Erythroblast (primary cell): ENCODE measurements around the gene PAFAH2.
A peak's percentile ranks its signal among the peaks of the same experiment; 100 is the strongest.

Experiments used
- DNase-seq, 2 experiments: peaks; one replicate each; lab custom pipeline; 2025; lab: John Stamatoyannopoulos, UW
- GATA1 ChIP-seq: IDR thresholded peaks from 2 replicates; pipeline ENCODE4 v1.6.1; 2011; ENCODE audit warnings: low read depth, mild to moderate bottlenecking, control low read depth, low read length, moderate library complexity
- POLR2A ChIP-seq: IDR thresholded peaks from 2 replicates; pipeline ENCODE4 v1.6.1; 2011; ENCODE audit warnings: mild to moderate bottlenecking, low read length

Gene PAFAH2

DNA sequence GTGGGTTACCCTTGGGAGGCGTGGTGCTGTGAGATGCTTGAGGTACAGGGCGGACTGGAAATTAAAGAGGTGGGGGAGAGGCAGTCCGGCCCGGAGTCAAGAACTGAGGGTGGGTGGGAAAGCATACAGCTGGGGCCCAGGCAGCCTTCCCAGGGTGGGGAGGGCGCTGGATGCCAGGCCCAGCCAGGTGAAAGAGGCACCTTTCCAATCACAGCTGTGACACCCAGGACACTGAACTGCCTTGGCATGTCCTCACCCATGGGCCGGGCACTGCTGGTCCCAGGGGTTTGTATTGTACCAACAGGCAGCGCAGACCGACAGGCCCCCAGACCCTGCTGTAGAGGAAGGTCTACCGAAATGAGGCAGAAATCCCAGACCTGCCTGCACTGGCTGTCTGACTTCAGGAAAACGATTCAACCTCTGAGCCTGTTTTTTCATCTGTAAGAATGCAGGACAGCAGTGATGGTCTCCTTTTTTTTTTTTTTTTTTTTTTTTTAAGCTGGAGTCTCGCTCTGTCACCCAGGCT lies 39.0 kb upstream of the PAFAH2 start:
- no peak for DNase-seq
- TF ChIP-seq POLR2A (no peak), GATA1 (no peak)

DNA sequence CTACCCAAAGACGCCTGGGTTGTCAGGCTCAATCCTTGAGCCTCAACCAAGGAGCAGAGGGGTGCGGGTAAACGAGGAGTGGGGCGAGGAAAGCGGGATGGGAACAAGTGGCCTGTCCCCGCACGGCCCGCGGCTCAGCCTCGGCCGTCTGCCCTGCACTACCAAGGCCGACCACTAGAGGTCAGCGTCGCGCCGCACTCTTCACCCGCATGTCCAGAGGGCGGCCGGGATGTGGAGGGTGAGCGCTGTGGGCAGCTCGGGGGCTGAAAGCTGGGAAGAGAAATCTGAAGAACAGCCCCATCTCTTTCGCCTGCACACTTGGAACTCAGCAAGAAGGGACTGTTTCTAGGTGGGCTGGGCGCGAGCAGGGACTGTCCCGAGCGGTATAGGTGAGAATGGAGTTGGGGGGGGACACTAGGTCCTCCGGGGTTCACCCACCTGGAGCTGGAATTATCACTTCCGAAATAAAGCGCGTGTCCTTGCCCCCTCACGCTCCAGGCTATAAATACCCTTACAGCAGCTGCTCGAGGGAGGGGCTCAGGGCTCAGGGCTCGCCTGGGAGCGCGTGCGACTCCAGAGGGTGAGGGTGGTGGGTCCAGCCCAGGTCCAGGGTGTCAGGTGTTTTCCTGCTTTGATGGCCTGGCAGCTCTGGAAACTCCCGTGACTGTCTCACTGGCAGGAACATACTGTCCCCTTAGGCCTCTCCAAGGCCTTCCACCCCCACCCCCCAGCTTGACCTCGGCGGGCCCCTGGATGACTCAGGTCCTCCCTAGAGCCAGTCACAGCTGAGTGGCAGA lies 38.3 kb upstream of the PAFAH2 start:
- peak; percentile 76 to 90 for DNase-seq
- TF ChIP-seq POLR2A (no peak), GATA1 (no peak)

DNA sequence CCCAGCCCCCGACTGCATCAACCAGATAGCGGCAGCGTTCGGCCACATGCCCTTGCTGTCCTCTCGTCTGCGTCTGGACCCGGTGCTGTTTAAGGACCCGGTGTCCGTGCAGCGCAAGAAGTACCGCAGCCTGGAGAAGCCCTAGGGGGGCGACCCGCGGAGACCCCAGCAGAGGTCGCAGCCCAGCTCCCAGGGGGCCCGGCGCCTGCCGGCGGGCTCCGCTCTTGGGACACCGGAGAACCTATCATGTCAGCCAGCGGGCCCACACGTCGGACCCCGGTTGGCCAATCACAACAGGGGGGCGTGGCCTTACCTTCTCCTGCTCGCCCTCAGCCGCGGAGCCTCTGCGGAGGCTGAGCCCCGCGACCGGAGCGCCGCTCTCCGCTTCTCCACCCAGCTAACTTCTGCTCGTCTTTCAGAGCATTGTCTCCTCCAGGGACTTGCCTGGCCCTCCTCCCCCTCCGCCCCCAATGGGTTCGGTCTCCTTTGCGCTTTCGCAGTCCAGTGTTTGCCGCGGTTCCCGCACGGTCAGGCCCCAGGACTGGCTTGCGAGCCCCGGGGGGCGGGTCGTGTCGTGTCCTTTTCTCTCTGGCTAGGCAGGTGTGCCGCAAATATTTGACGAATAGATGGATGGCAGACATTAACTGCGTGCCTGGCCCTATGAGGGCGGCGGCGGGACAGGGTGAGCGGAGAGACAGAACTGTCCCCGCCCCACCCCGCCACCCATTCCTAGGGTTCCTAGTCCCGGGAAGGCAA lies 37.5 kb upstream of the PAFAH2 start:
- TF ChIP-seq POLR2A (peak; percentile 95), GATA1 (no peak)
- DNase-seq = peak; percentile 93 to 95

DNA sequence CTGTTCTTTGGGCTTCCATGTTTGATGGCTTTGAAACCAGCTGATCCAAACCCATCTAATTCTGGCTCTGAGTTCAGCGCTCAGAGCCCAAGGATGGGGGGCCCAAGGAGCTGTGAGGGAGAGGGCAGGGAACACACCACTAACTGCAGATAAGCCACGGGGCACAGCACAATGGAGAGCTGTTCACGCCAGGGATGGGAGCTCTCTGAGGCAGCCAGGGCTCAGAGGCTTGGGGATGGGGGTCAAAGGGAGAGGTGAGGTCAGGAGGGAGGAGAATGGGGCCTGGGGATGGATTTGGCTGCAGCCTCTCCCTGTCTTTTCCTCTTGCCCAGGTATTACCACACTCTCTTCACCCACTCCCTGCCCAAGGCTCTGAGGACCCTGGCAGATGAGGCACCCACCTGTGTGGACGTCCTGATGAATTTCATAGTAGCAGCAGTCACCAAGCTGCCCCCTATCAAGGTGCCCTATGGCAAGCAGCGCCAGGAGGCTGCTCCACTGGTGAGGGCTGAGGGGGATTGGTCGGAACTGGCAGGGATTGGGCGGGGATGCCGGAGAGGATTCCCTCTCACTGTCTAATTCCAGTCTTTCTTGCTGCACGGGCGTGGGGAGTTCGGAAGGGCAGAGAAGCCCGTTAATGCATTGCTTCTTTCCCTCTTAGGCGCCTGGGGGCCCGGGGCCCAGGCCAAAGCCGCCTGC lies 36.8 kb upstream of the PAFAH2 start:
- TF ChIP-seq GATA1 (no peak), POLR2A (no peak)
- DNase-seq = no peak

DNA sequence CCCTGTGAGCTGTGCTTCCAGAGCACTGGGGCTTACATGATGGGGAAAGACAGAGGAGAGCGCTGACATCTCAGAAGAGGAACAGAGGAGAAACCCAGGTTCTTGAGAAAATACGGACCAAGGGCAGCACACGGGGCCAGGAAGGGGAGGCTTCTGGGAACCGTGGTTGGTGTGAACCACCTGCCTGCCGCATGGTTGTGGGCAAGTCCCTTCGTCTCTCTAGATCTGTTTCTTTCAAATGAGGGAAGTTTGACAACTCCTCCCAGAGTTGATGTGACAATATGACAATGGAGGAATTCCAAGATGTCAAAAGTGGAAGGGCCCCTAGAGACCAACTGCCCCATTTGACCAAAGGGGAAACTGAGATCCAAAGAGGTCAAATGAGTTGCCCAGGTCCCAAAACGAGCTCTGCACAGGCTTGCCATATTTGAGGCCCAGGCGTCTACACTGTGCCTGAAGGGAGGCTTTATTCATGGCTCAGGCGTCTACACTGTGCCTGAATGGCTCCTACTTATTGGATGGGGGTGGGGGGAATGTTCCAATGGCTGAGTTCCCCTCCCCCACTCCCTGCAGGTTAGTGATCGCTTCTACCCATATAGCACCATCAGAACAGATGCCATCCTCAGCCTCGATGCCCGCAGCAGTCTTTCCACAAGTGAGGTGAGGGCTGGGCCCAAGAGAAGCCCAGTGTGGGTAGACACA lies 34.9 kb upstream of the PAFAH2 start:
- no peak for DNase-seq
- no peak for TF ChIP-seq GATA1
- TF ChIP-seq POLR2A = no peak

DNA sequence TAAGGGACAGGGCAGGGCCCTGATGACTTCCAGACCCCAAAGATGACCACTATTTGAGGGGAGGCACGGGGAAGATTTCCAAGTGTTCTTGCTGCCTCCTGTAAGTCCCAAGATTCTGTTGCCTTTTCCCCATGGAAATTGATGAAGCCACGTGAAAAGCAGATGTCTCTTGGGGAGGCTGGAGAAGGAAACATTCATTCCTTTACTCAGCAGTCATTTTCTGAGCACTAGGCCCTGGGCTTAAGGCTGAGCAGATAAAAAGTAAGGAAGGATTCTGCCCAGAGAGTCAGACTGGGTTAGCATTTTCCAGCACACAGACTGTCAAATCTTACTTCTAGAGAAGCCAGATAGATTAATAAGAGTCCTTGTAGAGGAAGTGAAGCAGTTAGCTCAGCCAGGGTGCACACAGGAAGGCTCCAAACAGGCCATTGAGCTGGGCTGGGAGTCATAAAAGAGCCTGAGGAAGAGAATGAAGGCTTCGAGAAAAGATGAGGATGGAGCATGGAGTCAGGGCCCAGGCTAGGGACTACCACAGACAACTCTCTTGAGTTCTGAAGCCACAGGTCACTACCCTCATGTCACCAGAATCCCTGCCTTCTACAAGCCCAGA lies 33.9 kb upstream of the PAFAH2 start:
- TF ChIP-seq GATA1 (no peak), POLR2A (no peak)
- no peak for DNase-seq

DNA sequence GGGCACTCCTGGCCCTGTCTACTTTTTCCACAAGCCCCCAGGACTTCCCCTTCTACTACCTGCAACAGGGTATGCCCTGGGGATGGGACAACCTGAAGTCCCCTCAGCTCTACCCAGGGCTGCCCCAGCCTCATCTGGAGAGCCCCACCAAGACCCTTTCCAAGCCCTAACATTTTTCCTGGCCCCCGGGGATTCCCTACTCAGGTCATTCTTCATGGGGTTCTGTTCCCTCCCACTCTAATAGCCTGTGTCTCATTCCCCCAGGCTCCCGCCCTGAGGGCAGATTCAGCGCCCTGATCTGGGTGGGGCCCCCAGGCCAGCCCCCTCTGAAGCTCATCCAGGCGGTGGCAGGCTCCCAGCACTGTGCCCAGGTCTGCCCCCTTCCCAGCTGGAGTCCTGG lies 33.3 kb upstream of the PAFAH2 start:
- DNase-seq = no peak
- TF ChIP-seq POLR2A = no peak

DNA sequence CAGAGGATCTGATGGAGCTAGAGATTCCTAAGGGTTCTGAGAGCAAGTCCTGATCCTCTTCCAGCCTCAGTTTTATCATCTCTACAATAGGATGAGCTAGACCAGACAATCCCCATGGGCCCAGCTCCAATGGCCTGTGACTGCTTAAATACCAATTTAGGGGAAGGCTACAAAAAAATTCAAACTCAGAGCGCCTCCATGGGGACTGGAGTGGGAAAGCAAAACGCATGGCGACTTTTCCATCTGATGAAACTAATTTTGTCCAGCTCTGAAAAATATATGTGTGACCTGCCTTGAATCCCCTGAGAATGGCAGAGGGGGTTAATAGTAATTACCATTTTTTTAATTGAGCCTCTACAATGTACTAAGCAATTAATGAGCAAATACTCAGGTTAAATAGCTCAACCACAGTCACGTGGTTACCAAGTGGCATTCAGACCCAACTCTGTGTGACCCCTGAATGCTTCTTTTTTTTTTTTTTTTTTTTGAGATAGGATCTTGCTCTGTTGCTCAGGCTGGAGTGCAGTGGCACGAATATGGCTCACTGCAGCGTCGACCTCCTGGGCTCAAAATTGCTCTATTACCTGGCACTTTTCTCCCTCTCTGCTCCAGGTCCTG lies 32.1 kb upstream of the PAFAH2 start:
- TF ChIP-seq POLR2A = no peak
- no peak for TF ChIP-seq GATA1
- peak in 1 of 2 experiments; percentile 22 for DNase-seq

DNA sequence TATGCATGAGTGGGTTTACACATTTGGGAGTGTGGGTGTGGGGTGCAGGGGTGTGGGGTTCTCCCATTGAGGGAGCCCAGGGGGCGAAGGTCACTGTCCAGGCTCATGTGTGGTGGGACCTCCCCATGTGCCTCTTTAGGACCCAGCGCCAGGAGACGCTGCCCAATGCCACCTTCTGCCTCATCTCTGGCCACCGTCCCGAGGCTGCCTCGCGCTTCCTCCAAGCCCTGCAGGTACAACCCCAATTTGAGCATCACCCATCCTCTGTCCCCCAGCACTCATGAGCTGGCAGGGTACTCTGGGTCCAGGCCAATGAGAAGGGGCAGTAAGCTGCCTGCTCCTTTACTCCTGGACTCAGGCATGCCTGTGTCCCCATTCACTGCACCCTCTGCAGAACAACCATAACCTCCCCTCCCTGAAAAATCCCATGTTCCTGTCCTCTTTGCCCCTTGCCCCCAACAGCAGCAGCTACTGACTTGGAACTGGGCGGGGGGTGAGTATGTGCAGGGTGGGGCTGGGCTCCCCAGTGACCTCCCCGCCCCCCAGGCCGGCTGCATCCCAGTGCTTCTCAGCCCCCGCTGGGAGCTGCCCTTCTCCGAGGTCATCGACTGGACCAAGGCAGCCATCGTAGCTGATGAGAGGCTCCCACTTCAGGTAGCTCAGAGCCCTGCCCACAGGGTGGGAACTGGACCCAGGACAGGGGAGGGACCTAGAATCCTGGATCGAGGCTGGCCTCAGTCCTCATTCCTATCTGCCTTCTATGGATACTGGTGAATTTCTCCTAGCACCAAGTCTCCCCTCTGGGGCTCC lies 31.4 kb upstream of the PAFAH2 start:
- TF ChIP-seq POLR2A (no peak), GATA1 (no peak)

DNA sequence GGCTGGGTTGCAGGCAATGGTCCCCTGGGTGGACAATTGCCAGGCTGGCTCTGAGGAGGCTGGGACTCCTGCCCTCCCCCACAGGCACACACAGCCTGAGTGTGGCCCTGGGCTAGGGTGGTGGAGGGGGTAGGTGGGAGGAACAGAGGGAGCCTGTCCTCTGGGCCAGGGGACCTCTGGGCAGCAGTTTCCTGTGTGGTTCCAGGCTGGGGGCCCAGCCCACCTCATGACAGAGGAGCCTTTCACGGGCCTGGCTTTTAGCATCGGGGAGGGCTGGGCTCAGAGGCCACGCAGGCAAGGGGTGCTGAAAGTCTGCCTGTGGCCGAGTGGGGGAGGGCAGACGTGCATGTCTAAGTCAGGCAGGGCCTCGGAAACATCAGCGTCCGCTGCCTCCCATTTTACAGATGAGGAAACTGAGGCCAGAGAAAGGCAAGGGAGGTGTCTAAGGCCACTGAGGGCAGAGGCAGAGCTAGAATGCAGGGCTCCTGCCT lies 30.7 kb upstream of the PAFAH2 start:
- DNase-seq = no peak
- TF ChIP-seq POLR2A = no peak
- no peak for TF ChIP-seq GATA1

More for the DNA sequence above, 31.4 kb upstream of the PAFAH2 start:
- no peak for DNase-seq

DNA sequence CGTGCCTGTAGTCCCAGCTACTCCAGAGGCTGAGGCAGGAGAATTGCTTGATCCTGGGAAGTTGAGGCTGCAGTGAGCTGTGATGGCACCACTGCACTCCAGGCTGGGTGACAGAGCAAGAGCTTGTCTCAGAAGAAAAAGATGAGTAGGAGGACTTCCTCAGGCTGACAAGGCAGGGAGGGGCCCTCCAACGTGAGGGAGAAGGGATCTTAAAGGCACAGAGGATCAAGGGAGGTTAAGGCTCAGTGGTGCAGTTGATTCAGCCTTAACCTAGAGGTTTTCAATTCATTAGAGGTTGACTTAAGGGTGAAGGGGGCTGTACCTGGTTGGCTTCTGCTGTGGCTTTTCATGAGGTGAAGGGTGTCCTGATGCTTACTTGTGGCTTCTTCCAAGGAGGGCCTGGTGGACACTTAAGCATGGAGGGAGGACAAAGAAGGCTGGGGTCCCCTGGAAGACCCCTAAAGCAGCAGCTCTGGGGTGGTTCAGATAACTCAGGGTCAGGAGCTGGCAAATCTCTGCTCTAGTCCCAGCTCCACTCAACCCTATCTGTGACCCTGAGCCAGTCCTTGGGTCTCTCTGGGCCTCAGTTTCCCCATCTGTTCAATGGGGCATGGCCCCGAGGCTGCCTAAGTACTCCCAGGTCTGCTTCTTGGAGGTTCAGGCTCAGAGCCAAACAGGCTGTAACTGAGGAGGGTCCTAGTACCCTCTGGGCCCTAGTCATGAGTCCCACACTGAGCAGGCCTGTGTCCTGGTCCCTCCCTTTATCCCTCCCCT lies 30.0 kb upstream of the PAFAH2 start:
- no peak for DNase-seq

More for the DNA sequence above, 30.0 kb upstream of the PAFAH2 start:
- TF ChIP-seq GATA1 (no peak), POLR2A (no peak)
